Hepatocyte (in vitro differentiated cells): ENCODE measurements around the gene FGB.

Experiments used
- CTCF ChIP-seq: fragments of 200-600 bp; sonication (generic); IDR thresholded peaks from 2 replicates; pipeline ENCODE4 v1.5.1; 2016; ENCODE audit warnings: antibody characterized with exemption, mild to moderate bottlenecking; ENCODE audit not compliant: poor library complexity
- EZH2 ChIP-seq: fragments of 200-600 bp; sonication (generic); IDR thresholded peaks from 2 replicates; pipeline ENCODE4 v1.6.1; 2016; ENCODE audit warnings: antibody characterized with exemption, mild to moderate bottlenecking, borderline replicate concordance
- EZH2phosphoT487 ChIP-seq: fragments of 200-600 bp; sonication (generic); IDR thresholded peaks from one replicate; pipeline ENCODE4 v1.6.1; 2018; ENCODE audit warnings: antibody characterized with exemption, mild to moderate bottlenecking, low read depth, moderate library complexity; ENCODE audit not compliant: unreplicated experiment, severe bottlenecking

- TF ChIP-seq CTCF (no peak), EZH2 (no peak), EZH2phosphoT487 (no peak)
Observed at GRCh38 chr4:154569028-154569427, 6.2 kb downstream of the FGB start.
